ENCODE measurements around the gene KLRG1.

DNA sequence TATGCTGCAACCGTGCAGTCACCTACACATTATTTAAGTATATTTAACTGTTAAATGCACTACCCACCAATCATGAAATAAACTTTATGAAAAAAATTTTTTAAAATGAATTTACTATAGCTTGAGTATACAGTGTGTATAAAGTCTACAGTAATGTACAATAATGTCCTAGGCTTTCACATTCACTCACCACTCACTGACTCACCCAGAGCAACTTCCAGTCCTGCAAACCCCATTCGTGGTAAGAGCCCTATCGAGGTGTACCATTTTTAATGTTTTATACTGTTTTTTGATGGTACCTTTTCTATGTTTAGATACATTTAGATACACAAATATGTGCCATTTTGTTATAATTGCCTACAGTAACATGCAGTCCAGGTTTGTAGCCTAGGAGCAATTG is 48.1 kb downstream of the KLRG1 start:
- TF ChIP-seq, protein P1, sequence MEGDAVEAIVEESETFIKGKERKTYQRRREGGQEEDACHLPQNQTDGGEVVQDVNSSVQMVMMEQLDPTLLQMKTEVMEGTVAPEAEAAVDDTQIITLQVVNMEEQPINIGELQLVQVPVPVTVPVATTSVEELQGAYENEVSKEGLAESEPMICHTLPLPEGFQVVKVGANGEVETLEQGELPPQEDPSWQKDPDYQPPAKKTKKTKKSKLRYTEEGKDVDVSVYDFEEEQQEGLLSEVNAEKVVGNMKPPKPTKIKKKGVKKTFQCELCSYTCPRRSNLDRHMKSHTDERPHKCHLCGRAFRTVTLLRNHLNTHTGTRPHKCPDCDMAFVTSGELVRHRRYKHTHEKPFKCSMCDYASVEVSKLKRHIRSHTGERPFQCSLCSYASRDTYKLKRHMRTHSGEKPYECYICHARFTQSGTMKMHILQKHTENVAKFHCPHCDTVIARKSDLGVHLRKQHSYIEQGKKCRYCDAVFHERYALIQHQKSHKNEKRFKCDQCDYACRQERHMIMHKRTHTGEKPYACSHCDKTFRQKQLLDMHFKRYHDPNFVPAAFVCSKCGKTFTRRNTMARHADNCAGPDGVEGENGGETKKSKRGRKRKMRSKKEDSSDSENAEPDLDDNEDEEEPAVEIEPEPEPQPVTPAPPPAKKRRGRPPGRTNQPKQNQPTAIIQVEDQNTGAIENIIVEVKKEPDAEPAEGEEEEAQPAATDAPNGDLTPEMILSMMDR (IDR thresholded peaks at IDR 0.05) = no peak
- no peak for TF ChIP-seq POLR2A (IDR thresholded peaks at IDR 0.05)
